Left hindlimb (tissue), 1 donor: ENCODE results near the gene APBB3.

ENCODE experiments used
- DNase-seq: peaks from one replicate; pipeline ENCODE4 v3.0.0-alpha.2; 2018

APBB3 gene

DNA sequence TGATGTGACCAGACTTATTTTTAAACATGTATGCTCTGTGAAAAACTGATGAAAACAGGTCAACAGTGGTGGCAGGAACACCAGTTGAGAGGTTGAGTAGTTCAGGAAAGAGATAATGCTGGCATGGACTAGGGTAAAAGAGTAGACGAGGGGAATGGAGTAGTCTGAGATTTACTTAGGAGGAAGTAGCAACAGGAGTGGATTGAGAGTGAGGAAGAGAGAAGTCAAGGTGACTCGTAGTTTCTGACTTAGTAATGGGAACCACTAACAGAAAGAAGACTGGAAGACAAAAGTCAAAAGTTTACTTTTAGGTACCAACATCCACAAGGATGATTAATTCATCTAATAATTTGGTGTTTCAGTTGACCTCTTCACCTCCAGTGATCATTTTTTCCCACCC is 10.7 kb downstream of the APBB3 start:
- DNase-seq, result no peak

DNA sequence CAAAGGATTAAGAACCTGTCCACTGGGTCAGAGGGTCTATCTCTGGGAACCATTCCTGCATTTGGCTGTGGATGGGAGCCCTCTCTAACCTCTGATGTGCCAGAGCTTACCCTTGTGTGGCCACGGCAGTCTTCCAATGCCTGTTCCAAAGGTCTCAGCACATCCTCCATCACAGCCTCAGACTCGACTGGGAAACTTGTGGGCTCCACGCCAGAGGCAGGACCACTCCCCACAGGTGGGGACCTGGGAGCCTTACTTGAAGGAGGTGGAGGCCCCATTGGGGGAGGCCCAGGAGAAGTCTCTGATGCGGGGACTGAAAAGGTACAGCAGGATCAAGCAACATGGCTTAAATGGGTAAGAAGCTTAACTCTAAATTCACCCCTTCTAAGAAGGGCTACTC is 12.5 kb downstream of the APBB3 start:
- DNase-seq, result no peak

DNA sequence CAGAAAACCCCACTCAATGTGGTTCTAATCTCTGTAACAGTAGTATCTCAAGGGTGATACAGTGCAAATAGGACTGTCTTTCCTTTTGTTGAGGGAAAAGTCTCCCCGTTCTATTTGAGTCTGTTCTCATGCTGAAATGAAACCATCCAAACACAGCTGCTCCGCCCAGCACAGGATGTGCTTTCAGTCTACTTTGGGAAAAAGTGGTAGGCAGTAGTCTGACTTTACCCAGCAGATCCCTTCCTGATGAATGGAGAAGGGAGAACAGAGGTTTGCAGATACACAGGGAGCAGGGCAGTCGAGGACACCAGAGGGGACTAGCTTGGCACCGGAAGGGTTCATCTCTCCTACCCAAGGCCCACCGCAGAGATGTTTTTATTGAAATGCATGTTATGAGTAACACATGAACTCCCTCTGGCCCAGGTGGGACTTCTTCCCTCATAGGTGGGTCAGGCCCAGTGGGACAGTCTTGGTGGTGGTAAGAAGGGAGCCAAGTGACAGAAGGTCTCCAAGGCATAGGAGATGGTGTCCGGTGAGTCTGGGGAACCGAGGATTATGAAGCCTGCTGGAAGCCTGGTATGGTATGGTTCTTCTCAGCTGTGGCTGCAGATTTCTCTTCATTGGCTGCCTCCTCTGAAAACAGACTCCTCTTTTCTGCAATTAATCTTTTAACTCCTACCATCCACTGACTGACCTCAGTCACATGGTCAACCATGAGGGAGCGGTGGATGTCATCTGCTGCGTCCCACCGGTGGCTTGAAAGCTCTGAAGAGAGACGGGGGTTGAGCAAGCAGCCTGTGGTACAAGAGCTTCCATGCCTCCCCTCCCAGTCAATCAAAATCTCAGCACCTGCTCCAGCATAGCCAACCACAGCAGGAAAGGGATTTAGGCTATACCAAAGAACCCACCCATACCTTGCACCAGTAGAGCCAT is 14.0 kb downstream of the APBB3 start:
- DNase-seq, result no peak

DNA sequence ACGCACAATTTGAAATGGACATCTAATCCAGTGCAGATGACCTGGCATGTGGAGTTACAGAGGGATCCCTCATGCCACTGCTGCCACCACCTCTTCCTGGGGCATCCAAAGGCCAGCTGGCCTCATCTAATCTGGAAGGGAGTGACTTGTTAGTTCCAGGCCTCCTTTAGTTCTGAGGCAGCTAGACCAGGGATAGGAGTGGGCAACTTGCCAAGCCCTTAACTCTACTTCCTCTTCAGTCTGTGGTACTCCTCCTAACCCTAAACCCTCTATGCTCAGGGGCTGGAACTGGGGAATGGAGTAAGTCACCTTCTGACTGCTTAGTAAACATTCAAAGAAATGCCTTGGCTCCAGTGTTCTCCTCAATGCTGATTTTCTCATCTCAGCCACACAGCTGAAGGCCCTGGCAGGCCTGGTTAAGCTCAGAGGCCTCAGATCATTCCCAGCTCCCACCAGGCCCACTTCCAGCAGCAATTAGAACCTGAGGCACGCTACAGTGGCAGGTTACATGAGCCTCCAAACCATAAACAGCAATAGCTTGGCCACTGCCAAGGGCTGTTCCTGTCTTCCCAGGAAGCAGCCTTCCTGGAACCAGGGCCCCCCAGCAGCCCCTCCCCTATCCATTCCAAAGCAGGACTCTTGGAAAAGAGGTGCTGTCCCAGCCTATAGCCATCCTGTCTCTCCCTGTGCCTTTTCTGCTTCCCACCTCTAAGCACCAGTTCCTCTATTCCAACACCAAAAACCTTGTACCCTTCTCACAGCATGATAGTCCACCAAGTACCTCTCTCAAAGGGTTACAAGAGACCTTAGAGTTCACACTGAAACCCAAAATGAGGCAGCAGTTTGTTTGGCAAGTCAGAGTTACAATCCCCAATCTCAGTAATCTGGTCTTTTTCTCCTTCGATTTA is 14.9 kb downstream of the APBB3 start:
- DNase-seq, result no peak

DNA sequence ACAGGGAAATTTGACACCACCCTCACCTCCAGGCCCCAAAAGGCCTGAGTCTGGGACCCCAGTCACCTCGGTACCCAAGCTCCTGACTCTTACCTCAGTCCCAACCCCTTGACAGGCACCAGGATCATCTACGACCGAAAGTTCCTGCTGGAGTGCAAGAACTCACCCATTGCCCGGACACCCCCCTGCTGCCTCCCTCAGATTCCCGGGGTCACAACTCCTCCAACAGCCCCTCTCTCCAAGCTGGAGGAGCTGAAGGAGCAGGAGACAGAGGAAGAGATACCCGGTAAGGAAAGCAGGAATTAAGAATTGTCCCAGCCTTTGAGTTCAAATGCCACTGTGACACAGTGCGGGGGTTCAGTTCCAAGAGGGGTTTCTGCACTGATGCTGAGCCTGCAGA is 15.6 kb downstream of the APBB3 start:
- no peak for DNase-seq

DNA sequence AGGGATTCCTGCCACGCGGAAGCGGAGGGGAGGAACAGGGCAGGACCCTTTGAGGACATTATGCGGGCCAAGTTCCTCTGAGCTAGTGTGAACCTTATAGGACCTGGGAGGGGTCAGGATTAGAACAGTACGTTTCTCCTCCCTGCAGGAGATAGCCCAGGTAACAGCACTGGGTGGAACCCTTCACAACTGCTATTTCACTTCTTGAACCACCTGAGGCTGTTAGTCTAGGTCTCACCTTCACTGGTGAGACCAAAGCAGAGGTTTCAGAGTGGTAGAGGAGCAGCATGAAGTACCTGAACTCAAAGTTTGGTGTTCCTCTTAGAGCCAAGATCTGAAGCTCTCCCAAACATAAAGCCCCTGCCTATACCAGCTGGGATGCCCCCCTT is 16.1 kb downstream of the APBB3 start:
- DNase-seq, result peak; percentile 58

DNA sequence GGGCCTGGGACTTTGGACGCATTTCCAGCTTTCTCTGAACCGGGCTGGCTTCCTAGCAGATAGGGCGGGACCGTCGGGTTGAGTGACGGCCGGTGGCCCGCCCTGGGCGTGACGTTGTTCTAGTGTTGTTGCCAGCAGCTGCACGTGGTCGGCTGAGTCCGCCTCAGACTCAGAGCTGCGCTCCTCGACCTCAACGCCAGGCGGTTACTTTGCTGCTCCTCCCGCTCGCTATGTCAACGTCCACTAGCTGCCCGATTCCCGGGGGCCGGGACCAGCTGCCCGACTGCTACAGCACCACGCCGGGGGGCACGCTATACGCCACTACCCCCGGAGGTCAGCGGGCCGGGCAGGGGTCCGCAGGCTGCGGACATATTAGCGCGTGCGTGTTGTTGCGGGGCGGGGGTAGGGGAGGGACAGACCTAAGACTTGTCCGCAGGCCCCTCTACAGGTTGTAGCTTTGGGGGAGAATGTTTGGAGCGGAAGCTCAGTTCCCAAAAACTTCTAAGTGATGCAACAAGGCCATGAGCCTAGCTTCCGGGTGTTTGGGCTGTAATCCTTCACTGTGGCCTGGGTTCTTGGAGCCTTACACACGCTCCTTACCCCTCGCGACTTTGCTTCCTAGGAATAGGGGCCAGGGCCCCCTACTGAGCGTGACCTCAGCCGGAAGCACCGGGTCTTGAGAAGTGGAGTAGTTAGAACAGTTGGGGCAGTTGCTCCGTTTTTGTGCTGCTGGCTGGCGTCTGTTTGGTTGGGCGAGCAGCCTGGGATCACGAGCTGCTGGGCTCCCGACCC is 16.7 kb downstream of the APBB3 start, which contains the start of gene EIF4EBP3:
EIF4EBP3 (plus strand) TSS at position 155 of the 792 bp plus-strand sequence; CDS start at position 231, 76 bp downstream.
- peak; percentile 97 for DNase-seq

DNA sequence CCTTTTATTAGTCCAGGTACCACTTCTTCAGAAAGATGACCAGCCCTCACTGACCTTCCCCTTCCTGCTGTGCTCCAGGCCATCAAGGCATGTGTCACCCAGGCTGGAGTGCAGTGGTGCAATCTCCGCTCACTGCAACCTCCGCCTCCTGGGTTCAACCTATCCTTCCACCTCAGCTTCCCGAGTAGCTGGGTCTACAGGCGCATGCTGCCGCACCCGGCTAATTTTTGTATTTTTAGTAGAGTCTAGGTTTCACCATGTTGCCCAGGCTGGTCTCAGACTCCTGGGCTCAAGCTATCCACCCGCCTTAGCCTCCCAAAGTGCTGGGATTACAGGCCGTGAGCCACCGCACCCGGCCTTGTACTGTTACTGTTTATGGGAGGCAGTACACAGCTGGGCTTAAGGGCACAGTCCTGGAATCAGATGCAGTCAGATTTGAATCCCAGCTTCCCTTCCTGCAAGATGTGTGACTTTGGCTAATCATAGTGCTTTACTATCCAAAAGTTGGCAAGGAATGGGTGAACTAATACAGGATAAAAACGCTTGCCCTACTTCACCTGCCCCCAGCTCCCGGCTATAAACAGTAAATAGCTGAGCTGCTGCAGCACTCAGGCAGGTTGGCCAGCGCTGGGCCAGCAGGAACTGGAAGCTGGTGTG is 17.4 kb downstream of the APBB3 start:
- DNase-seq, result no peak

DNA sequence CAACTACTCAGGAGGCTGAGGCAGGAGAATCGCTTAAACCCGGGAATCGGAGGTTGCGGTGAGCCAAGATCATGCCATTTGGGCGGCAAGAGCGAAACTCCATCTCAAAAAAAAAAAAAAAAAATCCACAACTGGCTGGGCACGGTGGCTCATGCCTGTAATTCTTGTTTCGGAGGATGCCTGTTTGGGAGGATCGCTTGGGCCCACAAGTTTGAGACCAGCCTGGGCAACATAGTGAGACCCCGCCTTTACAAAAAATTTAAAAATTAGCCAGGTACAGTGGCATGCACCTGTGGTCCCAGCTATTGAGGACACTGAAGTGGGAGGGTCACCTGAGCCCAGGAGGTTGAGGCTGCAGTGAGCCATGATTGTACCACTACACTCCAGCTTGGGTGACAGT is 18.8 kb downstream of the APBB3 start:
- DNase-seq, result no peak

DNA sequence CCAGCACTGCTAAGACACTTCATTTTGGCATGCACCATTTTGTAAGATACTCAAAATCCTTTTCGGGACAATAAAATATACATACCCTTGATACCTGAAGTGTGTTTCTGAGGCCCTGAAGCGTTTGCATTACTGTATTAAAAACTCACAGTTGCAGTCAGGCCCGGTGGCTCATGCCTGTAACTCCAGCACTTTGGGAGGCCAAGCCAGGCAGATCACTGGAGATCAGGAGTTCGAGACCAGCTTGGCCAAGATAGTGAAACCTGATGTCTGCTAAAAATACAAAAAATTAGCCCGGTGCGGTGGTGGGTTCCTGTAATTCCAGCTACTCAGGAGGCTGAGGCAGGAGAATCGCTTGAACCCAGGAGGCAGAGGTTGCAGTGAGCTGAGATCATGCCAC is 19.4 kb downstream of the APBB3 start:
- DNase-seq, result no peak

DNA sequence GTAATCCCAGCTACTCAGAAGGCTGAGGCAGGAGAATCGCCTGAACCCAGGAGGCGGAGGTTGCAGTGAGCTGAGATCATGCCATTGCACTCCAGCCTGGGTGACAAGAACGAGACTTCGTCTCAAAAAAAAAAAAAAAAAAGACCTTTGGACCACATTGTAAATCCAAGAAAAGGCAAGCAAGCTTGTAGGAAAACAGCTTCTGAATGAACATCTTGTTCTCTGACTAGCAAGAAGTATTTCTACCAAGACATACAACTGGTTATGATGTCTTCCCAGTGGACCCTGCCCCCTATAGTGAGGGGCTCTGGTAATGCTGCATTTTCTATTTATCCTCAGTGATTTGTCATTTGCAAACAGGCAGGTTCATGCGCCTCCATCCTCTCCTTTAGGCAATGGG is 21.4 kb downstream of the APBB3 start:
- DNase-seq, result no peak

DNA sequence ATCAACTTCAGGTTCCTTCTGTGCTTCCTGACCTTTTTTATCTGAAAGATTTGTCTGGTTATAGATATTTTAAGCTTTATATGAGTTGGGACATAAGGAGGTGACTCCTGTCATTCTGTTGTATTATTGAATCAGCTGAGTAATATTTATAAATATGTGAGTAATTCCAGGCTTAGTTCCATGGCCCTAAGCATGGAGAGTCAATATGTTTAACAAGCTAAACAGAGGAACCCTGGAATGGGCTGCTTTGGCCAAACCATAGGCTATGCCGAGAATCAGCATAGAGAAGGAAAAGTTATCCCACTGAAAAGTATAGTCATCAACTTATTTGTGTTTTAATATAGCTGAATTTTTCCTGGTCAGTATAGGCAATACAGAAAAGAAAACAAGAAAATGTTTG is 24.2 kb downstream of the APBB3 start:
- DNase-seq, result no peak

DNA sequence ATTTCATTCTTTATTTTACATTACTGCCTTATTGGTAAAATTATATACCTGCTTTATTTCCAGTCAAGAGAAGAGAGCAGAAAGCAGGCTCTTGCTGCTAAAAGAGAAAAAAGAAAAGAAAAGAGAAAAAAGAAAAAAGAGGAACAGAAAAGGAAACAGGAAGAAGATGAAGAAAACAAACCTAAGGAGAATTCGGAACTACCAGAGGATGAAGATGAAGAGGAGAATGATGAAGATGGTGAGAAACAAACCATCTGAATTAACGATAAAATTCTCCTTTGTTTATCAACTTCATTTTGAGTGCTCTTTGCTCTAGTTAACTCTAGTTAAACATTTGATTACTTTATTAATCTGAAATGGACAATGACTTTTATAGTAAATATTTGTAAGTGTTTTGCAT is 40.4 kb downstream of the APBB3 start:
- no peak for DNase-seq

DNA sequence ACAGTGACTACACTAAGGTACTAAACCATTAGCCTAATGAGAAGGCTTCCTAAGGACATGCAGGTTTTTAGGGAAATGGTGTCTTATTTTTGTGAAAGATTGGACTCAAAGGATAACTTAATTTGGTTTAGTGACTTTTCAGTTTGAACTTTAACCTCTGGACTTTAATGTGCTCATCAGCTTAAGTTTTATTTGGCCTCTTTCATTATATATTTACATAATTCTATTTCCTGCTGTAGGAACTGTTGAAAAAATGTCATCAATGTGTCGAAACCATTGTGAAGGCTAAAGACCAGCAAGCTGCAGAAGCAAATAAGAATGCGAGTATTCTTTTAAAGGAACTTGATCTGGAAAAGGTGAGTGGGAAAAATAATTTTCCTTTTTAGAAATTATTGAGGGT is 51.3 kb downstream of the APBB3 start:
- DNase-seq, result no peak

DNA sequence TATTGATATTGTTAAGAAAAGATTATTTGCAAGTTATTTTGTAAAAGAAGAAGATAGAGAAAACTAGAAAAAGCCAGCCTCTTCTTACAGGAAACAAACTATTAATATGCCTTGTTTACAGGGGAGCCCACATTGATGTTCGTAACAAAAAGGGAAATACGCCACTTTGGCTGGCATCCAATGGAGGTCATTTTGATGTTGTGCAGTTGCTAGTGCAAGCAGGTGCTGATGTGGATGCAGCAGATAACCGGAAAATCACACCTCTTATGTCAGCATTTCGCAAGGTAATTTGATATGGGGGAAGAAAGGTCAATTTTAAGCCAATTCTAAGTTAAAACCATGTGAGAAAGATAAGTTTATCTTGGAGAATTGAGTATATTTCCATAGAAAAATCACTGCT is 54.5 kb downstream of the APBB3 start:
- DNase-seq, result no peak
